A549 treated with CORT108297 at 1 μM for 4 hours (cell line): Measurements from ENCODE around the gene SEPHS1. TPM values are rescaled to one million over a fixed set of nuclear protein-coding genes. Genes with fewer than 3 reads are reported as not detected.

Experiments
- total RNA-seq: library from RNA; stranded (reverse); fragments of 200-300 nt; extraction: Qiagen RNA extraction; gene quantifications from 5 replicates; pipeline ENCODE4 v1.2.3, GENCODE V29; 2022

SEPHS1 gene
- total RNA-seq: 62.0 to 82.1 TPM (median 66.5 TPM) in 5 replicates

GRCh38 chr10:13348216-13349017 lies at the start of gene SEPHS1:
Gene SEPHS1, minus strand, starts transcription at chr10:13348293. Its CDS starts 3,343 bp downstream, at chr10:13344950.

GRCh38 chr10:13299437-13300287 lies 48.4 kb downstream of the SEPHS1 start, which contains the start of gene PHYH:
Gene PHYH, minus strand, starts transcription at chr10:13300064. Its CDS starts 22 bp downstream, at chr10:13300042.

Other genes starting within 250 kb of the SEPHS1 start
- gene OPTN, start 248.1 kb downstream of the SEPHS1 start, total RNA-seq: 49.0 to 60.1 TPM (median 55.6 TPM) in 5 replicates
- gene MCM10, start 186.7 kb downstream of the SEPHS1 start, total RNA-seq: 21.6 to 28.6 TPM (median 24.1 TPM) in 5 replicates
- gene UCMA, start 113.9 kb downstream of the SEPHS1 start, total RNA-seq: not detected in 5 replicates
- 30.2 to 36.4 TPM (median 31.9 TPM) in 5 replicates for gene PHYH, start 48.2 kb downstream of the SEPHS1 start, total RNA-seq
- 9.5 to 13.6 TPM (median 12.3 TPM) in 5 replicates for gene BEND7, start 180.7 kb upstream of the SEPHS1 start, total RNA-seq
- gene PRPF18, start 238.7 kb upstream of the SEPHS1 start, total RNA-seq: 17.5 to 26.1 TPM (median 19.5 TPM) in 5 replicates